ENCODE results near the gene CKAP4. TPM values are rescaled to one million over a fixed set of nuclear protein-coding genes. Genes with fewer than 3 reads are reported as not detected.

CKAP4 gene
- total and polyA plus RNA-seq, 8 donors: 13.7 to 98.7 (median 39.1) TPM

GRCh38 chr12:106205208-106206069 lies 42.4 kb downstream of the CKAP4 start:
- WGBS, 5 donors: 22 to 50% (median 38%) methylated on average over 6 of the region's 6 CpGs
- TF ChIP-seq EP300 (IDR thresholded peaks at IDR 0.05) (no peak), POLR2AphosphoS5 (IDR thresholded peaks at IDR 0.05) (no peak), CTCF (IDR thresholded peaks at IDR 0.05) (no peak), POLR2A (IDR thresholded peaks at IDR 0.05) (no peak)
- intact Hi-C loops (cut with DNase I; ENCODE audit: low total_unique reads): no loop called here
- H3K9me3 ChIP-seq: no peaks in the 10 kb centered on the region
- H3K27me3 ChIP-seq: no peaks in the 10 kb centered on the region
- DNase-seq: no peak
- no peaks in the 10 kb centered on the region for H3K36me3 ChIP-seq
- H3K27ac ChIP-seq: no peak overlapping the region
- no peaks in the 10 kb centered on the region for H3K4me1 ChIP-seq
- no peak overlapping the region for H3K4me3 ChIP-seq

- no peaks in the 10 kb centered on the region for H3K27me3 ChIP-seq
- 67 to 100% (median 88%) methylated on average over 2 of the region's 2 CpGs for WGBS, 5 donors
- H3K4me3 ChIP-seq: no peak overlapping the region
- DNase-seq: no peak
- H3K9me3 ChIP-seq: no peaks in the 10 kb centered on the region
- H3K36me3 ChIP-seq: no peaks in the 10 kb centered on the region
- no peak for TF ChIP-seq POLR2AphosphoS5 (IDR thresholded peaks at IDR 0.05)
- no peak overlapping the region for H3K27ac ChIP-seq
- intact Hi-C loops (cut with DNase I; ENCODE audit: low total_unique reads): no loop called here
- no peaks in the 10 kb centered on the region for H3K4me1 ChIP-seq
Measured at GRCh38 chr12:106204312-106204711, 43.5 kb downstream of the CKAP4 start.

- H3K4me1 ChIP-seq: peaks cover 0 to 18% (median 2%) of the 10 kb centered on the region in 4 donors
- no peaks in the 10 kb centered on the region for H3K36me3 ChIP-seq
- no peak overlapping the region for H3K27ac ChIP-seq
- no peak for DNase-seq
- intact Hi-C loops (cut with DNase I; ENCODE audit: low total_unique reads): no loop called here
- H3K4me3 ChIP-seq: no peak overlapping the region
- TF ChIP-seq POLR2A (IDR thresholded peaks at IDR 0.05) (no peak), CTCF (IDR thresholded peaks at IDR 0.05) (no peak), EP300 (IDR thresholded peaks at IDR 0.05) (no peak), POLR2AphosphoS5 (IDR thresholded peaks at IDR 0.05) (no peak)
- no peaks in the 10 kb centered on the region for H3K9me3 ChIP-seq
- WGBS, 5 donors: 79 to 95% (median 81%) methylated on average over 7 to 8 of the region's 8 CpGs
- H3K27me3 ChIP-seq: no peaks in the 10 kb centered on the region
Measured at GRCh38 chr12:106197906-106198623, 49.8 kb downstream of the CKAP4 start.

- H3K4me1 ChIP-seq: peaks cover 0 to 18% (median 2%) of the 10 kb centered on the region in 4 donors
- 44 to 56% (median 50%) methylated on average over 5 of the region's 5 CpGs for WGBS, 5 donors
- TF ChIP-seq EP300 (IDR thresholded peaks at IDR 0.05) (no peak), CTCF (IDR thresholded peaks at IDR 0.05) (no peak), POLR2A (IDR thresholded peaks at IDR 0.05) (no peak), POLR2AphosphoS5 (IDR thresholded peaks at IDR 0.05) (peak in 1 of 3 donors; percentile 16)
- no peaks in the 10 kb centered on the region for H3K27me3 ChIP-seq
- intact Hi-C loops (cut with DNase I; ENCODE audit: low total_unique reads): no loop called here
- H3K9me3 ChIP-seq: no peaks in the 10 kb centered on the region
- peak overlapping the region in 1 of 5 donors; percentile 26 for H3K27ac ChIP-seq
- H3K4me3 ChIP-seq: no peak overlapping the region
- peak; percentile 26 to 46 for DNase-seq
- no peaks in the 10 kb centered on the region for H3K36me3 ChIP-seq
Measured at GRCh38 chr12:106195621-106196027, 52.2 kb downstream of the CKAP4 start.

Data from stomach (tissue), 9 donors.